ENCODE measurements around the gene ERRFI1. TPM values are rescaled to one million over a fixed set of nuclear protein-coding genes. Genes with fewer than 3 reads are reported as not detected.
A peak's percentile ranks its signal among the peaks of the same experiment; 100 is the strongest.

The ERRFI1 gene
- total RNA-seq, 1 experiment from 2014 or later, result 37.2 TPM

GRCh38 chr1:8006037-8006963, 19.8 kb downstream of the ERRFI1 start:
- Histone ChIP-seq H3K27me3 (replicated peaks; ENCODE audit: control insufficient read depth, insufficient read depth, low read length) (no peaks in the 10 kb centered on the region), H3K4me1 (peaks cover 28% of the 10 kb centered on the region), H3K9me3 (no peaks in the 10 kb centered on the region), H3K4me3 (ENCODE audit: low read depth, low read length) (no peak overlapping the region), H3K36me3 (ENCODE audit: control insufficient read depth, insufficient read depth, low read length) (0 out of 2 replicates have a peak, but pooled peaks cover 1% of the 10 kb centered on the region)
- Mint-ChIP-seq H3K4me1 (ENCODE audit: low read depth, unreplicated experiment) (peaks cover 27% of the 10 kb centered on the region), H3K9me3 (ENCODE audit: unreplicated experiment) (no peaks in the 10 kb centered on the region), H3K27me3 (ENCODE audit: insufficient read depth, unreplicated experiment) (no peaks in the 10 kb centered on the region), H3K36me3 (ENCODE audit: insufficient read depth, unreplicated experiment) (peaks cover 45% of the 10 kb centered on the region), H3K27ac (ENCODE audit: unreplicated experiment) (peak overlapping the region; percentile 93), H3K4me3 (ENCODE audit: unreplicated experiment) (peak overlapping the region; percentile 65)
- no peak for DNase-seq
- no peak for TF ChIP-seq CTCF (IDR thresholded peaks at IDR 0.05; ENCODE audit: insufficient read depth in 1 of 2, low read depth in 1 of 2, low read length in 1 of 2, severe bottlenecking in 1 of 2, unreplicated experiment in 1 of 2)
- POLR2A ChIA-PET, result interaction anchor here (0.5 to 1.0 kb wide), 2 partner anchors 31 to 144 kb away, joined by 4 to 9 read pairs; no protein-coding TSS in a partner anchor
- intact Hi-C loops (cut with micrococcal nuclease; ENCODE audit: unreplicated experiment), result loop anchor here (1.0 kb wide), 1 partner anchor 233 kb away; no protein-coding TSS in a partner anchor
- CTCF ChIA-PET, result interaction anchor here (0.6 to 1.6 kb wide), 3 partner anchors 9 to 308 kb away, joined by 3 to 11 read pairs (median 5); no protein-coding TSS in a partner anchor
- no TSS peak for BruUV-seq (replicated peaks)

DNA sequence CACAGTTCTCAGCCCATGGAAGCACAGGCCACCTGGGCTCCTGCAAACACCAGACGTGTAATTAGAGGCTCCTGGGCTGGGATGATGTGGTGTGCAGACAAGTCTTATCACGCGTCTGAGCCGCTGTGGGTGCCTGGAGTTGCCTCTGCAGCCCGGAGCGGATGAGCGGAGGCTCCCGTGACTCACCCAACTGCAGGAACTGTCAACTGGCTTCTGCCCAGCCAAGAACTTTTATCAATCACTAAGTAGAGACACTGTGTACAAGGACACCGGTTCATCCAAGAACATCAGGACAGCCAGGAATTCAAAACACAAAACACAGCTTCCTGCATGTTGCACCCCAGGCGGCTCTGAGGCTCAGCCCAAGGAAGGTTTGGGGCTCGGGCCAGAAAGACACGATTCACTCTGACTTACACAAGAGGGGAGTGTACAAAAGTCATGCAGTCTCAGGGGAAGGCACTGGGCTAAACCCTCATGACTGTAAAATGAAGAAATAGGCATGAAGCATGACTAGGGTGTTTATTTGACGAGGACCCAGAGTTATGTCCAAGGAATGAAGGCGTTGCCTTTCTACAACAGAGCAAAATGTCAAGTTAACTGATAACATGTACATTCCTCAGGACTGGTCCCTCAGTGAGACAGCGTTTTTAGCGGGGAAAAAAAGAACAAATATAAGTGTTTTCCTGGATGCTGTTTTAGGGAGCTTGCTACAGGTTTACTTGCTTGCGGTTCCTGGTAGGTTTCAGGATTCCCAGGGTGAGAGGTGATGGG, 21.1 kb downstream of the ERRFI1 start:
- Histone ChIP-seq H3K27me3 (replicated peaks; ENCODE audit: control insufficient read depth, insufficient read depth, low read length) (no peaks in the 10 kb centered on the region), H3K4me3 (ENCODE audit: low read depth, low read length) (peak overlapping the region; percentile 14; the same call in 1 of the 2 replicates), H3K9me3 (no peaks in the 10 kb centered on the region), H3K36me3 (ENCODE audit: control insufficient read depth, insufficient read depth, low read length) (no peaks in the 10 kb centered on the region), H3K4me1 (peaks cover 28% of the 10 kb centered on the region)
- no peak for TF ChIP-seq CTCF (IDR thresholded peaks at IDR 0.05; ENCODE audit: insufficient read depth in 1 of 2, low read depth in 1 of 2, low read length in 1 of 2, severe bottlenecking in 1 of 2, unreplicated experiment in 1 of 2)
- H3K27me3 Mint-ChIP-seq (ENCODE audit: insufficient read depth, unreplicated experiment), result no peaks in the 10 kb centered on the region
- intact Hi-C loops (cut with micrococcal nuclease; ENCODE audit: unreplicated experiment), result loop anchor here (1.0 kb wide), 1 partner anchor 23 kb away; no protein-coding TSS in a partner anchor
- ChIA-PET POLR2A (interaction anchor here (0.5 to 1.1 kb wide), 4 partner anchors 10 to 200 kb away, joined by 3 to 11 read pairs (median 5); no protein-coding TSS in a partner anchor), CTCF (interaction anchor here (0.5 to 1.6 kb wide), 7 partner anchors 10 to 338 kb away, joined by 3 to 11 read pairs (median 4); no protein-coding TSS in a partner anchor)
- peak overlapping the region; percentile 65 for H3K4me3 Mint-ChIP-seq (ENCODE audit: unreplicated experiment)
- DNase-seq, result peak; percentile 78
- peaks cover 45% of the 10 kb centered on the region for H3K36me3 Mint-ChIP-seq (ENCODE audit: insufficient read depth, unreplicated experiment)
- BruUV-seq (replicated peaks), result TSS peak; percentile 39
- no peaks in the 10 kb centered on the region for H3K9me3 Mint-ChIP-seq (ENCODE audit: unreplicated experiment)
- H3K4me1 Mint-ChIP-seq (ENCODE audit: low read depth, unreplicated experiment), result peaks cover 27% of the 10 kb centered on the region
- H3K27ac Mint-ChIP-seq (ENCODE audit: unreplicated experiment), result peak overlapping the region; percentile 93
